ENCODE measurements around the gene G6PC2.

DNA sequence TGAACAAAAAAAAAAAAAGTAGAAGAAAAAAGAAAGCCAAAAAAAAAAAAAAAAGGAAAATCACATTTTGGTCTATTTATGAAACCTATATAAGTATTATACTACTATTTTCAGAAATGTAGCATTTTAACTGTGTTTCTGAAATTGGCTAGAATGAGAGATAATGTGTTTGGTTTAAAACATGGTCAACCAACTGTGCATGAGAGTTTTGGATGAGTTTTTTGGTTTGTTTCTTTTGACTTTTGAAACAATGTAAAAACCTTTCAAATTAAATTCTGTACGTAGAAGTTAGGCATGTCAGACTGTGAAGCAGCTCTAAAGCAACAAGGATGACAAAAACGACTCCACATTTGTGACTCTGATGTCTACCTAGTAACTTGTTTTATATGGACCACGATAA lies 45.5 kb upstream of the G6PC2 start:
- TF ChIP-seq, protein P1, sequence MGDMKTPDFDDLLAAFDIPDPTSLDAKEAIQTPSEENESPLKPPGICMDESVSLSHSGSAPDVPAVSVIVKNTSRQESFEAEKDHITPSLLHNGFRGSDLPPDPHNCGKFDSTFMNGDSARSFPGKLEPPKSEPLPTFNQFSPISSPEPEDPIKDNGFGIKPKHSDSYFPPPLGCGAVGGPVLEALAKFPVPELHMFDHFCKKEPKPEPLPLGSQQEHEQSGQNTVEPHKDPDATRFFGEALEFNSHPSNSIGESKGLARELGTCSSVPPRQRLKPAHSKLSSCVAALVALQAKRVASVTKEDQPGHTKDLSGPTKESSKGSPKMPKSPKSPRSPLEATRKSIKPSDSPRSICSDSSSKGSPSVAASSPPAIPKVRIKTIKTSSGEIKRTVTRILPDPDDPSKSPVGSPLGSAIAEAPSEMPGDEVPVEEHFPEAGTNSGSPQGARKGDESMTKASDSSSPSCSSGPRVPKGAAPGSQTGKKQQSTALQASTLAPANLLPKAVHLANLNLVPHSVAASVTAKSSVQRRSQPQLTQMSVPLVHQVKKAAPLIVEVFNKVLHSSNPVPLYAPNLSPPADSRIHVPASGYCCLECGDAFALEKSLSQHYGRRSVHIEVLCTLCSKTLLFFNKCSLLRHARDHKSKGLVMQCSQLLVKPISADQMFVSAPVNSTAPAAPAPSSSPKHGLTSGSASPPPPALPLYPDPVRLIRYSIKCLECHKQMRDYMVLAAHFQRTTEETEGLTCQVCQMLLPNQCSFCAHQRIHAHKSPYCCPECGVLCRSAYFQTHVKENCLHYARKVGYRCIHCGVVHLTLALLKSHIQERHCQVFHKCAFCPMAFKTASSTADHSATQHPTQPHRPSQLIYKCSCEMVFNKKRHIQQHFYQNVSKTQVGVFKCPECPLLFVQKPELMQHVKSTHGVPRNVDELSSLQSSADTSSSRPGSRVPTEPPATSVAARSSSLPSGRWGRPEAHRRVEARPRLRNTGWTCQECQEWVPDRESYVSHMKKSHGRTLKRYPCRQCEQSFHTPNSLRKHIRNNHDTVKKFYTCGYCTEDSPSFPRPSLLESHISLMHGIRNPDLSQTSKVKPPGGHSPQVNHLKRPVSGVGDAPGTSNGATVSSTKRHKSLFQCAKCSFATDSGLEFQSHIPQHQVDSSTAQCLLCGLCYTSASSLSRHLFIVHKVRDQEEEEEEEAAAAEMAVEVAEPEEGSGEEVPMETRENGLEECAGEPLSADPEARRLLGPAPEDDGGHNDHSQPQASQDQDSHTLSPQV (IDR thresholded peaks at IDR 0.05): no peak
- TF ChIP-seq ZZZ3 (IDR thresholded peaks at IDR 0.05; ENCODE audit: control insufficient read depth, insufficient read length, low read depth) (no peak), CEBPB (IDR thresholded peaks at IDR 0.05; ENCODE audit: borderline replicate concordance in 1 of 2, low read depth in 2 of 2, low read length in 2 of 2) (no peak), POLR2A (IDR thresholded peaks at IDR 0.05; ENCODE audit: low read depth, low read length) (no peak), NFYA (IDR thresholded peaks at IDR 0.05; ENCODE audit: borderline replicate concordance, low read depth, low read length) (no peak), CBFB (IDR thresholded peaks at IDR 0.05; ENCODE audit: low read depth) (no peak), RAD21 (IDR thresholded peaks at IDR 0.05; ENCODE audit: insufficient read depth, low read depth, low read length) (no peak)
- TF ChIP-seq, protein P2, sequence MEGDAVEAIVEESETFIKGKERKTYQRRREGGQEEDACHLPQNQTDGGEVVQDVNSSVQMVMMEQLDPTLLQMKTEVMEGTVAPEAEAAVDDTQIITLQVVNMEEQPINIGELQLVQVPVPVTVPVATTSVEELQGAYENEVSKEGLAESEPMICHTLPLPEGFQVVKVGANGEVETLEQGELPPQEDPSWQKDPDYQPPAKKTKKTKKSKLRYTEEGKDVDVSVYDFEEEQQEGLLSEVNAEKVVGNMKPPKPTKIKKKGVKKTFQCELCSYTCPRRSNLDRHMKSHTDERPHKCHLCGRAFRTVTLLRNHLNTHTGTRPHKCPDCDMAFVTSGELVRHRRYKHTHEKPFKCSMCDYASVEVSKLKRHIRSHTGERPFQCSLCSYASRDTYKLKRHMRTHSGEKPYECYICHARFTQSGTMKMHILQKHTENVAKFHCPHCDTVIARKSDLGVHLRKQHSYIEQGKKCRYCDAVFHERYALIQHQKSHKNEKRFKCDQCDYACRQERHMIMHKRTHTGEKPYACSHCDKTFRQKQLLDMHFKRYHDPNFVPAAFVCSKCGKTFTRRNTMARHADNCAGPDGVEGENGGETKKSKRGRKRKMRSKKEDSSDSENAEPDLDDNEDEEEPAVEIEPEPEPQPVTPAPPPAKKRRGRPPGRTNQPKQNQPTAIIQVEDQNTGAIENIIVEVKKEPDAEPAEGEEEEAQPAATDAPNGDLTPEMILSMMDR (IDR thresholded peaks at IDR 0.05 in 2 of 3, conservative IDR thresholded peaks at IDR 0.05 in 1 of 3; ENCODE audit: control insufficient read depth in 2 of 3, extremely low read depth in 1 of 3, insufficient read depth in 1 of 3, low read depth in 3 of 3, low read length in 3 of 3): no peak
- TF ChIP-seq, protein P3, sequence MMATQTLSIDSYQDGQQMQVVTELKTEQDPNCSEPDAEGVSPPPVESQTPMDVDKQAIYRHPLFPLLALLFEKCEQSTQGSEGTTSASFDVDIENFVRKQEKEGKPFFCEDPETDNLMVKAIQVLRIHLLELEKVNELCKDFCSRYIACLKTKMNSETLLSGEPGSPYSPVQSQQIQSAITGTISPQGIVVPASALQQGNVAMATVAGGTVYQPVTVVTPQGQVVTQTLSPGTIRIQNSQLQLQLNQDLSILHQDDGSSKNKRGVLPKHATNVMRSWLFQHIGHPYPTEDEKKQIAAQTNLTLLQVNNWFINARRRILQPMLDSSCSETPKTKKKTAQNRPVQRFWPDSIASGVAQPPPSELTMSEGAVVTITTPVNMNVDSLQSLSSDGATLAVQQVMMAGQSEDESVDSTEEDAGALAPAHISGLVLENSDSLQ (IDR thresholded peaks at IDR 0.05): no peak
- TF ChIP-seq, protein P4, sequence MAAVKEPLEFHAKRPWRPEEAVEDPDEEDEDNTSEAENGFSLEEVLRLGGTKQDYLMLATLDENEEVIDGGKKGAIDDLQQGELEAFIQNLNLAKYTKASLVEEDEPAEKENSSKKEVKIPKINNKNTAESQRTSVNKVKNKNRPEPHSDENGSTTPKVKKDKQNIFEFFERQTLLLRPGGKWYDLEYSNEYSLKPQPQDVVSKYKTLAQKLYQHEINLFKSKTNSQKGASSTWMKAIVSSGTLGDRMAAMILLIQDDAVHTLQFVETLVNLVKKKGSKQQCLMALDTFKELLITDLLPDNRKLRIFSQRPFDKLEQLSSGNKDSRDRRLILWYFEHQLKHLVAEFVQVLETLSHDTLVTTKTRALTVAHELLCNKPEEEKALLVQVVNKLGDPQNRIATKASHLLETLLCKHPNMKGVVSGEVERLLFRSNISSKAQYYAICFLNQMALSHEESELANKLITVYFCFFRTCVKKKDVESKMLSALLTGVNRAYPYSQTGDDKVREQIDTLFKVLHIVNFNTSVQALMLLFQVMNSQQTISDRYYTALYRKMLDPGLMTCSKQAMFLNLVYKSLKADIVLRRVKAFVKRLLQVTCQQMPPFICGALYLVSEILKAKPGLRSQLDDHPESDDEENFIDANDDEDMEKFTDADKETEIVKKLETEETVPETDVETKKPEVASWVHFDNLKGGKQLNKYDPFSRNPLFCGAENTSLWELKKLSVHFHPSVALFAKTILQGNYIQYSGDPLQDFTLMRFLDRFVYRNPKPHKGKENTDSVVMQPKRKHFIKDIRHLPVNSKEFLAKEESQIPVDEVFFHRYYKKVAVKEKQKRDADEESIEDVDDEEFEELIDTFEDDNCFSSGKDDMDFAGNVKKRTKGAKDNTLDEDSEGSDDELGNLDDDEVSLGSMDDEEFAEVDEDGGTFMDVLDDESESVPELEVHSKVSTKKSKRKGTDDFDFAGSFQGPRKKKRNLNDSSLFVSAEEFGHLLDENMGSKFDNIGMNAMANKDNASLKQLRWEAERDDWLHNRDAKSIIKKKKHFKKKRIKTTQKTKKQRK (IDR thresholded peaks at IDR 0.05; ENCODE audit: low read depth, low read length): no peak
- TF ChIP-seq, protein P5, sequence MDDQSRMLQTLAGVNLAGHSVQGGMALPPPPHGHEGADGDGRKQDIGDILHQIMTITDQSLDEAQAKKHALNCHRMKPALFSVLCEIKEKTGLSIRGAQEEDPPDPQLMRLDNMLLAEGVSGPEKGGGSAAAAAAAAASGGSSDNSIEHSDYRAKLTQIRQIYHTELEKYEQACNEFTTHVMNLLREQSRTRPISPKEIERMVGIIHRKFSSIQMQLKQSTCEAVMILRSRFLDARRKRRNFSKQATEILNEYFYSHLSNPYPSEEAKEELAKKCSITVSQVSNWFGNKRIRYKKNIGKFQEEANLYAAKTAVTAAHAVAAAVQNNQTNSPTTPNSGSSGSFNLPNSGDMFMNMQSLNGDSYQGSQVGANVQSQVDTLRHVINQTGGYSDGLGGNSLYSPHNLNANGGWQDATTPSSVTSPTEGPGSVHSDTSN (IDR thresholded peaks at IDR 0.05; ENCODE audit: insufficient replicate concordance, low read depth, low read length): no peak
